Lower leg skin (tissue), 4 donors: ENCODE results near the gene CFAP54. TPM values are rescaled to one million over a fixed set of nuclear protein-coding genes. Genes with fewer than 3 reads are reported as not detected.
"Not testable (repeated sequence)": the region's sequence is repeated elsewhere in the genome, so short reads cannot be mapped to it uniquely, and the experiment has no call there.

Experiments used
- DNase-seq, 2 donors: peaks; one replicate each; pipeline ENCODE4 v3.0.0-alpha.2; 2019; ENCODE audit warnings: low spot score in 2 of 2
- H3K4me3 ChIP-seq: fragments of 200-600 bp; sonication (generic); 2 replicates; pipeline ENCODE4 v1.5.1; 2017; ENCODE audit warnings: mild to moderate bottlenecking, low read depth; ENCODE audit not compliant: poor library complexity, severe bottlenecking
- POLR2A ChIP-seq, 2 donors: fragments of 450-650 bp; IDR thresholded peaks; one replicate each; pipeline ENCODE4 v1.6.1; 2016 to 2017; ENCODE audit warnings: antibody characterized with exemption in 2 of 2, mild to moderate bottlenecking in 1 of 2, moderate library complexity in 1 of 2
- WGBS, 2 donors: methylation state at CpG; one replicate each; pipeline ENCODE4 v1.1.5; 2018; 5-methylcytosine and 5-hydroxymethylcytosine counted together
- intact Hi-C: fragments of 100-400 bp; cut with DNase I; formaldehyde crosslinking; loops from one replicate; pipeline ENCODE4 v1.15.0; 2023; ENCODE audit warnings: low total_unique reads
- total RNA-seq, 4 donors: library from RNA; depleted of rRNA; stranded (reverse); fragments of >200 nt; gene quantifications; one replicate each; pipeline ENCODE4 v1.1.0, GENCODE V29; 2016
- TF ChIP-seq, protein P1 (sequence below), 3 donors: fragments of 450-650 bp; IDR thresholded peaks; one replicate each; pipeline ENCODE4 v1.5.1; 2016; ENCODE audit warnings: antibody characterized with exemption in 3 of 3, mild to moderate bottlenecking in 3 of 3, moderate library complexity in 2 of 3

CFAP54 gene
- total RNA-seq, 4 donors from 2014 or later = 0.04 to 0.59 TPM; not detected in 2

DNA sequence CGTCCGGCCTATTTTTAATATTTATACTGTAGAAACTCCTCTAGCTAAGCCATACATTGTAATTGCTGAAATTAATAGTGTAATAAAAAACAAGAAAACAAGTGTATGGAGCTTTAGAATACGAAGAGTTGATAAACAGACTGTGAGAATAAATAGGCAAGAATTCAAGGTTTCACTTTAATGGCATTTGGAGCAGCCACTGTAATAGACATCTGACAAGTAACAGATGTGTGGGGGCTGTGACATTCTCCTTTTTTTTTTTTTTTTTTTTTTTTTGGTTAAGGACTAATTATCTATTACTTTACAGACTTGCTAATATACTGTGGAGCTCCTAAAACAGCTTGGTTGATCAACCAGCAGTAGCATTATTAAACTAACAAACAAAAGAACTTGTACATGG, 42.1 kb upstream of the CFAP54 start:
- 86 to 91% methylated on average over 3 of the region's 3 CpGs for WGBS, 2 donors

DNA sequence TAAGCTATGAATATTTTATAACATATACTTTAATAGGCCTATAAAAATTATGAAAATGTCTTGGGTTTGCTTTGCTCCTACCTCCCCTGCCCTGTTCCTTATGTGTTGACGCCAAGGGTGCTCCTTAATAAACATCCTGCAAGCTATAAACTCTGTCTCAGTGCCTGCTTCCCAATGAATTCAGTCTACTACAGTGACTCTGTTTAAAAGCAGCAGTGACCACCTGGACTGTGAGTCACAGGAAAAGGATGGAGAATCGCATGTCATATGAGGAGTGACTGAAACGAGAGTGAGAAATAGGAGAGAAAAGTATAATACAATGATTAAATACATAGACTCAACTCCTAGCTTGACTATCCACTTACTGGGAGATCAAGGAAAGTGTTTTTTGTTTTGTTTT, 41.1 kb upstream of the CFAP54 start:
- WGBS, 2 donors = 86 to 88% methylated on average over 3 of the region's 3 CpGs
- H3K4me3 ChIP-seq = no peak overlapping the region
- intact Hi-C loops = no loop called here
- DNase-seq = no peak
- TF ChIP-seq POLR2A (IDR thresholded peaks at IDR 0.05) = no peak
- TF ChIP-seq, protein P1, sequence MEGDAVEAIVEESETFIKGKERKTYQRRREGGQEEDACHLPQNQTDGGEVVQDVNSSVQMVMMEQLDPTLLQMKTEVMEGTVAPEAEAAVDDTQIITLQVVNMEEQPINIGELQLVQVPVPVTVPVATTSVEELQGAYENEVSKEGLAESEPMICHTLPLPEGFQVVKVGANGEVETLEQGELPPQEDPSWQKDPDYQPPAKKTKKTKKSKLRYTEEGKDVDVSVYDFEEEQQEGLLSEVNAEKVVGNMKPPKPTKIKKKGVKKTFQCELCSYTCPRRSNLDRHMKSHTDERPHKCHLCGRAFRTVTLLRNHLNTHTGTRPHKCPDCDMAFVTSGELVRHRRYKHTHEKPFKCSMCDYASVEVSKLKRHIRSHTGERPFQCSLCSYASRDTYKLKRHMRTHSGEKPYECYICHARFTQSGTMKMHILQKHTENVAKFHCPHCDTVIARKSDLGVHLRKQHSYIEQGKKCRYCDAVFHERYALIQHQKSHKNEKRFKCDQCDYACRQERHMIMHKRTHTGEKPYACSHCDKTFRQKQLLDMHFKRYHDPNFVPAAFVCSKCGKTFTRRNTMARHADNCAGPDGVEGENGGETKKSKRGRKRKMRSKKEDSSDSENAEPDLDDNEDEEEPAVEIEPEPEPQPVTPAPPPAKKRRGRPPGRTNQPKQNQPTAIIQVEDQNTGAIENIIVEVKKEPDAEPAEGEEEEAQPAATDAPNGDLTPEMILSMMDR (IDR thresholded peaks at IDR 0.05) = no peak

More for the DNA sequence above, 42.1 kb upstream of the CFAP54 start:
- H3K4me3 ChIP-seq = no peak overlapping the region
- DNase-seq = no peak
- intact Hi-C loops = no loop called here
- TF ChIP-seq, protein P1 (IDR thresholded peaks at IDR 0.05) = no peak
- no peak for TF ChIP-seq POLR2A (IDR thresholded peaks at IDR 0.05)

DNA sequence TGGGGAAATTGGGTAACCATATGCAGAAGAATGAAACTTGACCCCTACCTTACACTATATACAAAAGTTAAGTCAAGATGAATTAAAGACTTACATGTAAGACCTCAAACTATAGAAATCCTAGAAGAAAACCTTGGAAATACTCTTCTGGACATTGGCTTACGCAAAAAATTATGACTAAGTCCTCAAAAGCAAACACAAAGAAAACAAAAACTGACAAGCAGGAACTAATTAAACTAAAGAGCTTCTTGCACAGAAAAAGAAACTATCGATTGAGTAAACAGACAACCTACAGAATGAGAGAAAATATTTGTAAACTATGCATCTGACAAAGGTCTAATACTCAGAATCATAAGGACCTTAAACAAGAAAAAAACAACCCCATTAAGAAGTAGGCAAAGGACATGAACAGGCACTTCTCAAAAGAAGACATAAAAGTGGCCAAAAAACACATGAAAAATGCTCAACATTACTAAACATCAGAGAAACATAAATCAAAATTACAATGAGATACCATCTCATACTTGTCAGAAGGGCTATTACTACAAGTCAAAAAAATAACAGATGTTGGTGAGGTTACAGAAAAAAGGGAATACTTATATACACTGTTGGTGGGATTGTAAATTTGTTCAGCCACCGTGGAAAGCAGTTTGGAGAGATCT, 37.0 kb upstream of the CFAP54 start:
- DNase-seq = no peak
- intact Hi-C loops = no loop called here
- no peak overlapping the region for H3K4me3 ChIP-seq
- WGBS, 2 donors = 68 to 81% methylated on average over 3 of the region's 3 CpGs
- TF ChIP-seq, protein P1 (IDR thresholded peaks at IDR 0.05) = no peak
- TF ChIP-seq POLR2A (IDR thresholded peaks at IDR 0.05) = no peak

DNA sequence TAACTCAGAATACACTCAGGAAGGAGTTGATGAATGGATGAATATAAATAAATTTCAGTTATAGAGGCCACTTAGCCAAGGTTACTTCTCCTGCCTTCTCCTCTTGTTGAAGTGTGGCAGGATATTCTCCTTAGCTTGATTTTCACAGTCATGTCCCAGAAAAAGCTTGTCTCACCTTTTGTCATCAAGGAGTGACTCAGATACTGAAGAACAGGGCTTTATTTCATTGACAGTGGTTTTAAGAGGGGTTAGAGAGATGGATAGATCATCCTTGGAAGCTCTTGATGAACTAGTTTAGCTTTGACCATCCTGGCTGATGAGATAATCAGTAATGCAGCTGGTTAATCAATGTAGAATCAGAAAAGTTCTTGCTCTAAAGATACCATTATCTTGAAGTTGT, 35.0 kb upstream of the CFAP54 start:
- no peak for DNase-seq
- H3K4me3 ChIP-seq = no peak overlapping the region
- TF ChIP-seq, protein P1 (IDR thresholded peaks at IDR 0.05) = no peak
- TF ChIP-seq POLR2A (IDR thresholded peaks at IDR 0.05) = no peak
- intact Hi-C loops = no loop called here

DNA sequence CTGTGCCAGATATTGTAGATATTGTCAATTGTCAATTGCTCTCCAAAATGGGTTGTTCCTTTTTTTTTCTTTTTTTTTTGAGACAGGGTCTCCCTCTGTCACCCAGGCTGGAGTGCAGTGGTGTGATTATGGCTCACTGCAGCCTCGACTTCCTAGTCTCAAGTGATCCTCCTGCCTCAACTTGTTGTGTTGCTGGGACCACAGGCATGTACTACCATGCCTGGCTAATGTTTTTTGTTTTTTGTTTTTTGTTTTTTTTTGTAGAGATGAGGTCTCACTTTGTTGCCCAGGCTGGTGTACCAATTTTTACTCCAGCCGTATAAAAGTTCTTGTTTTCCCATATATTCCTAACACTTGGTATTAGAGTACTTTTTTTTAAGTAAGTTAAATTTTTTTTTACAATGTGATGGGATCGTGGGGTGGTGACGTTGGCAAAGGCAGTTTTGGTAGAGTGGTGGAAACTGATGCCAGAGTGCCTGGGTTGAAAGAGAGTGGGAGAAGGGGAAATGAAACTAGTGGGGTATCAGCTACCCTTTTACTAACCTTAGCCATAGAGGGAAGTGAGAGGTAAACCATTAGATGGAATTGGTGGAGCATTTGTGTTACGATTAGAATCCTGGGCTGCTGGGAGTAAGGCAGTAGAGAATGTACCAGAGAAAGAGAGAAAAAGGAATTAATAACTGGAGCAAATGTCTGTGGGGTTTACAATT, 33.0 kb upstream of the CFAP54 start:
- WGBS, 2 donors = 76 to 80% methylated on average over 5 of the region's 5 CpGs
- DNase-seq = no peak
- intact Hi-C loops = no loop called here
- TF ChIP-seq POLR2A (IDR thresholded peaks at IDR 0.05) = no peak
- H3K4me3 ChIP-seq = no peak overlapping the region

DNA sequence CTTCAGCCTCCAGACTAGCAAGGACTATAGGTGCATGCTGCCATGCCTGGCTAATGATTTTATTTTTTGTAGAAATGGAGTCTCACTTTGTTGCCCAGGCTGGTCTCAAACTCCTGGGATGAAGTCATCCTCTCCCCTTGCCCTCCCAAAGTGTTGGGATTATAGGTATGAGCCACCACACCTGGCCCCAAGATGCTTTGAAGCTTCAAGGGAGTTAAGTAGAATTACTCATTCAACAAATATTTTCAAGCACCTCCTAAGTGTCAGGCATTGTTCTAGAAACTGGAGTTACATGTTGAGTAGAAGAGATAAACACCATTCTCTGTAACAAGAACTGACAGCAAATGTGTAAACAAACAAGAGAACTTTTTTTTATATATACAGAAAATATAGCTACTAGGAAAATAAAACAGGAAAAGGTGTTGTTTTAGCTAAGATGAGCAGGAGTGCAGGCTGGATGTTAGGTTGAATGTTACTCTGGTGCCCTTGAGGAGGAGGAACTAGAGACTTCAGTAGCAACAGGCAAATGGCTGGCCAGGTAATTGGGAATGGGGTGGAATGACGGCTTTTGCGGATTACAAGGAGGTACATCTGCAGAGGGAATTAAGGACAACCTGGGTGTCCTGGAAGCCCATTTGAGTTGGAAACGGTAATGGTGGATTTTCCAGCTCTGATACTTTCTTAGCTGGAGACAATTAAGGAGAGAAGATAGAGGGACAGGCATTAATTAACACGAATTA, 32.0 kb upstream of the CFAP54 start:
- WGBS, 2 donors = 90 to 92% methylated on average over 4 of the region's 4 CpGs
- TF ChIP-seq POLR2A (IDR thresholded peaks at IDR 0.05) = no peak
- TF ChIP-seq, protein P1 (IDR thresholded peaks at IDR 0.05) = no peak
- no peak overlapping the region for H3K4me3 ChIP-seq
- DNase-seq = no peak
- intact Hi-C loops = no loop called here

DNA sequence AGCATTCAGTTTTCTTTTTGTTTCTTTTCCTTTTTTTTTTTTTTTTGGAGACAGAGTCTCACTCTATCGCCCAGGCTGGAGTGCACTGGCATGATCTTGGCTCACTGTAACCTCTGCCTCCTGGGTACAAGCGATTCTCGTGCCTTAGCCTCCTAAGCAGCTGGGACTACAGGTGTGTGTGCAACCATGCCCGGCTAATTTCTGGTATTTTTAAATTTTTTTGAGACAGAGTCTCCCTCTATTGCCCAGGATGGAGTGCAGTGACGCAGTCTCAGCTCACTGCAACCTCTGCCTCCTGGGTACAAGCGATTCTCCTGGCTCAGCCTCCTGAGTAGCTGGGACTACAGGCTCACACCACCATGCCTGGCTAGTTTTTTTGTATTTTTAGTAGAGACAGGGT, 30.1 kb upstream of the CFAP54 start:
- 90 to 94% methylated on average over 6 of the region's 6 CpGs for WGBS, 2 donors
- intact Hi-C loops, DNase-seq, H3K4me3 ChIP-seq: not testable (repeated sequence)
